GM19397 (cell line): ENCODE results near the gene HNRNPLL.

Experiments
- ATAC-seq: cut with Tn5 transposase; IDR thresholded peaks from one replicate; pipeline ENCODE4 v1.9.1; 2021; ENCODE audit warnings: mild to moderate bottlenecking, moderate library complexity; ENCODE audit not compliant: unreplicated experiment

HNRNPLL gene

GRCh38 chr2:38598200-38598990 lies 4.3 kb downstream of the HNRNPLL start:
- ATAC-seq = no peak

GRCh38 chr2:38597115-38597514 lies 5.6 kb downstream of the HNRNPLL start:
- no peak for ATAC-seq

- ATAC-seq = no peak
Observed at GRCh38 chr2:38596229-38596628, 6.5 kb downstream of the HNRNPLL start.

- no peak for ATAC-seq
Observed at GRCh38 chr2:38592951-38593350, 9.8 kb downstream of the HNRNPLL start.

GRCh38 chr2:38591152-38591551 lies 11.6 kb downstream of the HNRNPLL start:
- ATAC-seq = no peak

GRCh38 chr2:38590053-38590452 lies 12.7 kb downstream of the HNRNPLL start:
- ATAC-seq = no peak

GRCh38 chr2:38586931-38587330 lies 15.8 kb downstream of the HNRNPLL start:
- ATAC-seq = no peak

GRCh38 chr2:38584881-38585280 lies 17.8 kb downstream of the HNRNPLL start:
- no peak for ATAC-seq

GRCh38 chr2:38583994-38584393 lies 18.7 kb downstream of the HNRNPLL start:
- no peak for ATAC-seq

- ATAC-seq = no peak
Observed at GRCh38 chr2:38583524-38583923, 19.2 kb downstream of the HNRNPLL start.

GRCh38 chr2:38581193-38582147 lies 21.3 kb downstream of the HNRNPLL start:
- no peak for ATAC-seq

- no peak for ATAC-seq
Observed at GRCh38 chr2:38580115-38580636, 22.6 kb downstream of the HNRNPLL start.

- ATAC-seq = no peak
Observed at GRCh38 chr2:38578832-38579231, 23.9 kb downstream of the HNRNPLL start.

- ATAC-seq = no peak
Observed at GRCh38 chr2:38574278-38574677, 28.4 kb downstream of the HNRNPLL start.

GRCh38 chr2:38572167-38572566 lies 30.6 kb downstream of the HNRNPLL start:
- no peak for ATAC-seq

- ATAC-seq = no peak
Observed at GRCh38 chr2:38571193-38571592, 31.5 kb downstream of the HNRNPLL start.

- ATAC-seq = no peak
Observed at GRCh38 chr2:38568724-38569436, 33.8 kb downstream of the HNRNPLL start.

GRCh38 chr2:38565333-38565732 lies 37.4 kb downstream of the HNRNPLL start:
- no peak for ATAC-seq

- no peak for ATAC-seq
Observed at GRCh38 chr2:38561691-38562090, 41.0 kb downstream of the HNRNPLL start.

- ATAC-seq = no peak
Observed at GRCh38 chr2:38560092-38560491, 42.6 kb downstream of the HNRNPLL start.

GRCh38 chr2:38557981-38558380 lies 44.7 kb downstream of the HNRNPLL start:
- ATAC-seq = no peak
